Endothelial cell of umbilical vein (primary cell): ENCODE data around the gene MYH9.

Experiments
- EZH2 ChIP-seq: IDR thresholded peaks from 2 replicates; pipeline ENCODE4 v1.6.1; 2012; ENCODE audit warnings: borderline replicate concordance, low read depth, mild to moderate bottlenecking, moderate library complexity, low read length, inconsistent platforms; ENCODE audit not compliant: severe bottlenecking
- GATA2 ChIP-seq: IDR thresholded peaks from 2 replicates; pipeline ENCODE4 v1.7.0; 2011; ENCODE audit warnings: low read depth, mild to moderate bottlenecking, moderate library complexity, mixed read lengths, low read length; ENCODE audit not compliant: insufficient read length, insufficient read depth
- POLR2A ChIP-seq: IDR thresholded peaks from 2 replicates; pipeline ENCODE4 v1.6.1; 2012; ENCODE audit warnings: low read depth, mild to moderate bottlenecking, control low read depth, low read length
- POLR2AphosphoS5 ChIP-seq: IDR thresholded peaks from 2 replicates; pipeline ENCODE4 v1.6.1; 2012; ENCODE audit warnings: low read depth, mild to moderate bottlenecking, control low read depth, low read length, moderate library complexity; ENCODE audit not compliant: insufficient read depth
- TF ChIP-seq, protein P1 (sequence below), 2 donors: IDR thresholded peaks; 1 replicate in 1 of 2; 2 replicates in 1 of 2; pipeline ENCODE4 v1.5.1; 2011; ENCODE audit warnings: low read length in 2 of 2, mild to moderate bottlenecking in 2 of 2, moderate library complexity in 2 of 2, control low read depth in 1 of 2, inconsistent platforms in 1 of 2, low read depth in 1 of 2; ENCODE audit not compliant: insufficient read depth in 1 of 2; ENCODE audit errors: extremely low read depth in 1 of 2

DNA sequence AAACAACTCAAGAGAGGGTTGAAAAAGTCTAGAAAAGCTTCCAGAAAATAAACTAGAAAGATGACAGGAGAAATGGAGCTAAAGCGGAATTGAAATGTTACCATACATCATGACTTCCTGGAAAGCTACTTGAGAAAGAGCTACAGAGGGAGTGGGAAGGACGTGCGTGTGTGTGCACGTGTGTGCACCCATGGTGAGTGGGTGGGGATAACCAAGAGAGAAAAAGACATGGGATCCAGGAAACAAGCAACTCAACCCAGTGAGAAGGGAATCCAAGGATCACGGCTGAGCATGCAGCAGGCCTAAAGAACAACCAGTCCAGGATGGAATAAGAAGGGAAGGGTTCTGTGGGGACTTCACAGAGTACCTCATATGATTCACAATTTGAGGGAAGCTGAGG is 113.2 kb downstream of the MYH9 start:
- TF ChIP-seq POLR2AphosphoS5 (no peak), POLR2A (no peak), EZH2 (no peak), GATA2 (no peak)
- TF ChIP-seq, protein P1, sequence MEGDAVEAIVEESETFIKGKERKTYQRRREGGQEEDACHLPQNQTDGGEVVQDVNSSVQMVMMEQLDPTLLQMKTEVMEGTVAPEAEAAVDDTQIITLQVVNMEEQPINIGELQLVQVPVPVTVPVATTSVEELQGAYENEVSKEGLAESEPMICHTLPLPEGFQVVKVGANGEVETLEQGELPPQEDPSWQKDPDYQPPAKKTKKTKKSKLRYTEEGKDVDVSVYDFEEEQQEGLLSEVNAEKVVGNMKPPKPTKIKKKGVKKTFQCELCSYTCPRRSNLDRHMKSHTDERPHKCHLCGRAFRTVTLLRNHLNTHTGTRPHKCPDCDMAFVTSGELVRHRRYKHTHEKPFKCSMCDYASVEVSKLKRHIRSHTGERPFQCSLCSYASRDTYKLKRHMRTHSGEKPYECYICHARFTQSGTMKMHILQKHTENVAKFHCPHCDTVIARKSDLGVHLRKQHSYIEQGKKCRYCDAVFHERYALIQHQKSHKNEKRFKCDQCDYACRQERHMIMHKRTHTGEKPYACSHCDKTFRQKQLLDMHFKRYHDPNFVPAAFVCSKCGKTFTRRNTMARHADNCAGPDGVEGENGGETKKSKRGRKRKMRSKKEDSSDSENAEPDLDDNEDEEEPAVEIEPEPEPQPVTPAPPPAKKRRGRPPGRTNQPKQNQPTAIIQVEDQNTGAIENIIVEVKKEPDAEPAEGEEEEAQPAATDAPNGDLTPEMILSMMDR (IDR thresholded peaks at IDR 0.05; ENCODE audit: extremely low read depth in 1 of 2, insufficient read depth in 1 of 2, low read depth in 1 of 2, low read length in 2 of 2) = no peak
